ENCODE measurements around the gene CENPU.

DNA sequence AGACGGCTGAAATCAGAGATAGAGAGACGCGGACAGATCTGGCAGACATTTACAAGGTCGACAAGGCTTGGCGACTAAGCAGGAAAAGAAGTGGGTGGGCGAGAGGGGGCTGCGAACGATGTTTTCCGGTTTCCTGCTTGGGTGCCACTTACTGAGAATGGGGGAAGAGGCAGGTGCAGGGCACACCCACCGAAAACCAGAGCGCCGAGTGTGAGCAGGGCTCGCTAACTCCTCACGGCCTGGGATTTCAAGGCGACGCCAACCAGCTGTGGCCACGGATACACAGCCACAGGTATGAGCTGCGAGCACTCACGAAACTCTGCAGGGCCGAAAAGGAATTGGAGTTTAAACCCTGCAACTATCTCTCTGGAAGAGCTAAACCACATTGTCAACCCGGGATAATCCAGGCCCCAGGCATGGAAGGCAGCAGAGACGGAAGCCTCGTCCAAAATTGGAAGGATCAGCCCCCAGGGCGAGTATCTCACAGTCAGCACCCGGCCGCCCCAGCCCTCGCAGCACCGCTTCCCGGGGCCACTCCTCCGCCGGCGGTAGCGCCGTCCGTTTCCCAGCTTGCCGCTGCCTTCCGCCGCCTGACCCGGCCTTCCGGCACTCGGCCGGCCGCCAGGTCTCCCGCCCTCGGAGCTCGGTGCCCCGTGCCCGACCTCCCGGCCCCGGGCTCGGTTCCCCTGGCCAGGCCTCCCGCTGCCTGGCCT, 85.4 kb downstream of the CENPU start:
- TF ChIP-seq POLR2A (IDR thresholded peaks at IDR 0.05) (no peak), EP300 (IDR thresholded peaks at IDR 0.05) (no peak)
